HCT116 (cell line): ENCODE measurements around the gene TRIM50. TPM values are rescaled to one million over a fixed set of nuclear protein-coding genes. Genes with fewer than 3 reads are reported as not detected.

Source experiments
- ATAC-seq: fragments of 200-7000 bp; cut with Tn5 transposase; 2 replicates; pipeline ENCODE4 v1.9.1; 2020; ENCODE audit warnings: mild to moderate bottlenecking, moderate library complexity
- BruUV-seq: library from RNA; stranded (reverse); fragments of 400-500 nt; replicated peaks from 2 replicates; lab custom pipeline; 2021; lab: Mats Ljungman, UMichigan
- CTCF ChIA-PET: fragments of 300-600 bp; sonication (Branson Sonifier 250); formaldehyde crosslinking; loops from one replicate; lab custom pipeline; 2021; ENCODE audit warnings: antibody characterized with exemption; lab: Charles Lee
- POLR2A ChIA-PET: fragments of 300-600, 350-600 bp; sonication (Branson Sonifier 250); formaldehyde crosslinking; loops from one replicate; lab custom pipeline; 2021; ENCODE audit warnings: antibody characterized with exemption; lab: Charles Lee
- RAD21 ChIA-PET, 2 experiments: fragments of 300-600 bp; sonication (Branson Sonifier 250); formaldehyde crosslinking; loops; one replicate each; lab custom pipeline; 2023; ENCODE audit warnings: low total read pairs in 2 of 2; ENCODE audit not compliant: uncharacterized antibody in 2 of 2, unreplicated experiment in 2 of 2, low non-redundant PET in 1 of 2; lab: Charles Lee
- DNase-seq: peaks from one replicate; pipeline ENCODE4 v3.0.0-alpha.2; 2010; ENCODE audit warnings: low read depth, low spot score
- H2AFZ ChIP-seq: fragments of 200-600 bp; shearing (Covaris generic), sonication (generic); 2 replicates; pipeline ENCODE4 v1.6.1; 2017; ENCODE audit warnings: low read depth, mixed run types, mixed read lengths, antibody characterized with exemption, low read length; ENCODE audit not compliant: poor library complexity, severe bottlenecking
- H3K27ac ChIP-seq: 2 replicates; pipeline ENCODE4 v1.5.1; 2012; ENCODE audit warnings: low read depth, low read length
- H3K27me3 ChIP-seq: fragments of 200-600 bp; sonication (generic); 2 replicates; pipeline ENCODE4 v1.6.1; 2016; ENCODE audit warnings: mixed run types, low read length, mixed read lengths; ENCODE audit not compliant: insufficient read depth
- H3K36me3 ChIP-seq, 2 experiments: fragments of 200-500 bp in 1 of 2; fragments of 200-600 bp in 1 of 2; sonication (Bioruptor generic) in 1 of 2; sonication (generic) in 1 of 2; 2 replicates each; pipeline versions ENCODE4 v1.5.1 to v1.6.1; 2014 to 2016; ENCODE audit warnings: low read length in 2 of 2, inconsistent platforms in 1 of 2, mixed read lengths in 1 of 2, mixed run types in 1 of 2; ENCODE audit not compliant: insufficient read depth in 2 of 2, control insufficient read depth in 1 of 2
- H3K4me1 ChIP-seq, 2 experiments: fragments of 200-600 bp in 1 of 2; sonication (generic) in 1 of 2; 2 replicates each; pipeline versions ENCODE4 v1.5.1 to v1.6.1; 2012 to 2017; ENCODE audit warnings: low read length in 2 of 2, inconsistent platforms in 1 of 2, mild to moderate bottlenecking in 1 of 2, mixed read lengths in 1 of 2, mixed run types in 1 of 2, moderate library complexity in 1 of 2; ENCODE audit not compliant: insufficient read depth in 2 of 2, control insufficient read depth in 1 of 2
- H3K4me2 ChIP-seq: fragments of 200-600 bp; sonication (generic); 2 replicates; pipeline ENCODE4 v1.6.1; 2017; ENCODE audit warnings: mixed run types, low read length, mixed read lengths
- H3K4me3 ChIP-seq, 2 experiments: fragments of 200-600 bp in 1 of 2; sonication (generic) in 1 of 2; replicated peaks in 1 of 2; 2 replicates each; pipeline ENCODE4 v1.5.1; 2011 to 2016; ENCODE audit warnings: low read length in 2 of 2, control low read depth in 1 of 2, low read depth in 1 of 2, mild to moderate bottlenecking in 1 of 2, mixed read lengths in 1 of 2, mixed run types in 1 of 2
- H3K79me2 ChIP-seq: fragments of 200-600 bp; sonication (generic); 2 replicates; pipeline ENCODE4 v1.6.1; 2017; ENCODE audit warnings: mild to moderate bottlenecking, mixed run types, low read length, moderate library complexity, mixed read lengths; ENCODE audit not compliant: insufficient read depth
- H3K9ac ChIP-seq: fragments of 200-600 bp; sonication (generic); 2 replicates; pipeline ENCODE4 v1.6.1; 2016; ENCODE audit warnings: low read length, mixed read lengths
- H3K9me2 ChIP-seq: fragments of 200-600 bp; sonication (generic), shearing (Covaris generic); 2 replicates; pipeline ENCODE4 v1.6.1; 2017; ENCODE audit warnings: mixed run types, mild to moderate bottlenecking, moderate library complexity; ENCODE audit not compliant: insufficient read depth
- H3K9me3 ChIP-seq, 2 experiments: fragments of 200-500 bp in 1 of 2; fragments of 200-600 bp in 1 of 2; sonication (Bioruptor generic) in 1 of 2; sonication (generic) in 1 of 2; 2 replicates each; pipeline ENCODE4 v1.6.1; 2014 to 2017; ENCODE audit warnings: low read length in 2 of 2, mixed read lengths in 2 of 2, inconsistent platforms in 1 of 2, low read depth in 1 of 2, mild to moderate bottlenecking in 1 of 2, mixed run types in 1 of 2, moderate library complexity in 1 of 2; ENCODE audit not compliant: control insufficient read depth in 1 of 2, insufficient read depth in 1 of 2
- H4K20me1 ChIP-seq: fragments of 200-600 bp; sonication (generic), shearing (Covaris generic); 2 replicates; pipeline ENCODE4 v1.6.1; 2017; ENCODE audit warnings: mixed run types, mild to moderate bottlenecking, moderate library complexity; ENCODE audit not compliant: insufficient read depth
- ATF3 ChIP-seq: IDR thresholded peaks from 2 replicates; pipeline ENCODE4 v1.6.1; 2012
- CBX3 ChIP-seq: IDR thresholded peaks from 2 replicates; pipeline ENCODE4 v1.6.1; 2012; ENCODE audit warnings: low read depth
- CEBPB ChIP-seq: IDR thresholded peaks from 2 replicates; pipeline ENCODE4 v1.6.1; 2012; ENCODE audit warnings: low read depth
- CTCF ChIP-seq, 3 experiments: fragments of 200-600 bp in 1 of 3; sonication (generic) in 1 of 3; IDR thresholded peaks in 2 of 3; conservative IDR thresholded peaks in 1 of 3; 2 replicates each; pipeline ENCODE4 v1.5.1; 2012 to 2017; ENCODE audit warnings: low read depth in 2 of 3, low read length in 2 of 3, antibody characterized with exemption in 1 of 3, borderline replicate concordance in 1 of 3, control low read depth in 1 of 3, mild to moderate bottlenecking in 1 of 3, mixed read lengths in 1 of 3, mixed run types in 1 of 3, moderate library complexity in 1 of 3; ENCODE audit not compliant: insufficient read depth in 1 of 3
- EGR1 ChIP-seq: IDR thresholded peaks from 2 replicates; pipeline ENCODE4 v1.6.1; 2012; ENCODE audit warnings: low read depth
- ELF1 ChIP-seq: IDR thresholded peaks from 2 replicates; pipeline ENCODE4 v1.6.1; 2012; ENCODE audit warnings: low read depth, borderline replicate concordance
- EZH2 ChIP-seq: fragments of 200-600 bp; sonication (generic); IDR thresholded peaks from 2 replicates; pipeline ENCODE4 v1.6.1; 2017; ENCODE audit warnings: antibody characterized with exemption, mixed run types
- EZH2phosphoT487 ChIP-seq: fragments of 200-600 bp; IDR thresholded peaks from 2 replicates; pipeline ENCODE4 v1.6.1; 2018; ENCODE audit warnings: antibody characterized with exemption, borderline replicate concordance
- POLR2AphosphoS5 ChIP-seq: IDR thresholded peaks from 2 replicates; pipeline ENCODE4 v1.6.1; 2011; ENCODE audit warnings: mild to moderate bottlenecking, low read depth, low read length, moderate library complexity
- RAD21 ChIP-seq: IDR thresholded peaks from 2 replicates; pipeline ENCODE4 v1.6.1; 2012; ENCODE audit warnings: low read depth, mild to moderate bottlenecking
- REST ChIP-seq: IDR thresholded peaks from 2 replicates; pipeline ENCODE4 v1.6.1; 2012; ENCODE audit warnings: low read depth
- SP1 ChIP-seq: IDR thresholded peaks from 2 replicates; pipeline ENCODE4 v1.6.1; 2012; ENCODE audit warnings: low read depth
- YY1 ChIP-seq: IDR thresholded peaks from 2 replicates; pipeline ENCODE4 v1.6.1; 2011; ENCODE audit warnings: low read length, low read depth, moderate library complexity, mild to moderate bottlenecking; ENCODE audit not compliant: insufficient replicate concordance; ENCODE audit errors: extremely low read depth
- ZFX ChIP-seq: fragments of 450-650 bp; IDR thresholded peaks from 2 replicates; pipeline ENCODE4 v1.6.1; 2017
- ZNF274 ChIP-seq: fragments of 200-500 bp; sonication (Bioruptor generic); IDR thresholded peaks from 2 replicates; pipeline ENCODE4 v1.6.1; 2014; ENCODE audit warnings: mild to moderate bottlenecking, low read depth, low read length, inconsistent platforms
- intact Hi-C: fragments of 100-400 bp; cut with micrococcal nuclease; formaldehyde crosslinking; loops from 2 replicates; pipeline ENCODE4 v1.10.0; 2022
- total RNA-seq: library from RNA; stranded (reverse); gene quantifications from one replicate; pipeline ENCODE4 v1.2.1, GENCODE V29; 2021; ENCODE audit not compliant: unreplicated experiment
- TF ChIP-seq, protein P1 (sequence below): IDR thresholded peaks from 2 replicates; pipeline ENCODE4 v1.6.1; 2011; ENCODE audit warnings: mild to moderate bottlenecking, low read length, moderate library complexity; ENCODE audit not compliant: insufficient replicate concordance; ENCODE audit errors: extremely low read depth

TRIM50 gene
- total RNA-seq, 1 experiment from 2014 or later: not detected

- POLR2A ChIA-PET: no interaction called here
- Histone ChIP-seq H3K4me2 (no peak overlapping the region), H3K4me3 (no peak overlapping the region), H3K4me1 (peaks cover 4 to 12% of the 10 kb centered on the region in 2 experiments), H3K79me2 (peaks cover 30% of the 10 kb centered on the region), H3K9me2 (no peaks in the 10 kb centered on the region), H3K27me3 (no peaks in the 10 kb centered on the region), H3K9me3 (no peaks in the 10 kb centered on the region), H4K20me1 (no peaks in the 10 kb centered on the region), H3K27ac (no peak overlapping the region), H2AFZ (no peak overlapping the region)
- ATAC-seq (no peak), DNase-seq (no peak)
- RAD21 ChIA-PET: no interaction called here
- no TSS peak for BruUV-seq
- CTCF ChIA-PET: no interaction called here
- intact Hi-C loops: no loop called here
- TF ChIP-seq REST: no peak
- TF ChIP-seq POLR2AphosphoS5: no peak
- TF ChIP-seq ELF1: no peak
- no peak for TF ChIP-seq YY1
- no peak for TF ChIP-seq EZH2phosphoT487
- no peak for TF ChIP-seq CTCF (IDR thresholded peaks at IDR 0.05 in 2 of 3, conservative IDR thresholded peaks at IDR 0.05 in 1 of 3; ENCODE audit: borderline replicate concordance in 1 of 3, insufficient read depth in 1 of 3, low read depth in 2 of 3, low read length in 2 of 3)
- TF ChIP-seq ATF3: no peak
- TF ChIP-seq ZFX: no peak
- no peak for TF ChIP-seq EZH2
- no peak for TF ChIP-seq RAD21
- no peak for TF ChIP-seq EGR1
- TF ChIP-seq, protein P1, sequence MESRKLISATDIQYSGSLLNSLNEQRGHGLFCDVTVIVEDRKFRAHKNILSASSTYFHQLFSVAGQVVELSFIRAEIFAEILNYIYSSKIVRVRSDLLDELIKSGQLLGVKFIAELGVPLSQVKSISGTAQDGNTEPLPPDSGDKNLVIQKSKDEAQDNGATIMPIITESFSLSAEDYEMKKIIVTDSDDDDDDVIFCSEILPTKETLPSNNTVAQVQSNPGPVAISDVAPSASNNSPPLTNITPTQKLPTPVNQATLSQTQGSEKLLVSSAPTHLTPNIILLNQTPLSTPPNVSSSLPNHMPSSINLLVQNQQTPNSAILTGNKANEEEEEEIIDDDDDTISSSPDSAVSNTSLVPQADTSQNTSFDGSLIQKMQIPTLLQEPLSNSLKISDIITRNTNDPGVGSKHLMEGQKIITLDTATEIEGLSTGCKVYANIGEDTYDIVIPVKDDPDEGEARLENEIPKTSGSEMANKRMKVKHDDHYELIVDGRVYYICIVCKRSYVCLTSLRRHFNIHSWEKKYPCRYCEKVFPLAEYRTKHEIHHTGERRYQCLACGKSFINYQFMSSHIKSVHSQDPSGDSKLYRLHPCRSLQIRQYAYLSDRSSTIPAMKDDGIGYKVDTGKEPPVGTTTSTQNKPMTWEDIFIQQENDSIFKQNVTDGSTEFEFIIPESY: no peak
- no peak for TF ChIP-seq CBX3
- TF ChIP-seq SP1: no peak
- TF ChIP-seq CEBPB: no peak
- TF ChIP-seq ZNF274: no peak
- TF ChIP-seq, all 23 proteins: peak for 0
- Histone ChIP-seq H3K36me3 (peaks cover 9 to 19% of the 10 kb centered on the region in 2 experiments; a peak in 3 of 4 replicates), H3K9ac (no peak overlapping the region)
These were observed 24.3 kb downstream of the TRIM50 start for GRCh38 chr7:73303546-73303945.
